Glutamatergic neuron (in vitro differentiated cells): ENCODE measurements around the gene NOP9. TPM values are rescaled to one million over a fixed set of nuclear protein-coding genes. Genes with fewer than 3 reads are reported as not detected.

Source experiments
- DNase-seq: peaks from one replicate; pipeline ENCODE4 v3.0.0; 2022
- H3K27ac Mint-ChIP-seq: one replicate; pipeline ENCODE4 v1.8.0; 2020; ENCODE audit warnings: mild to moderate bottlenecking, mixed read lengths, inconsistent platforms; ENCODE audit not compliant: unreplicated experiment
- H3K27me3 Mint-ChIP-seq: one replicate; pipeline ENCODE4 v1.8.0; 2020; ENCODE audit warnings: mild to moderate bottlenecking, moderate library complexity, mixed read lengths, inconsistent platforms; ENCODE audit not compliant: unreplicated experiment
- H3K36me3 Mint-ChIP-seq: one replicate; pipeline ENCODE4 v1.8.0; 2020; ENCODE audit warnings: mild to moderate bottlenecking, mixed read lengths, inconsistent platforms; ENCODE audit not compliant: unreplicated experiment
- H3K4me1 Mint-ChIP-seq: one replicate; pipeline ENCODE4 v1.8.0; 2020; ENCODE audit warnings: mild to moderate bottlenecking, low read depth, mixed read lengths, inconsistent platforms; ENCODE audit not compliant: unreplicated experiment
- H3K4me3 Mint-ChIP-seq: one replicate; pipeline ENCODE4 v1.8.0; 2020; ENCODE audit warnings: mild to moderate bottlenecking, mixed read lengths, inconsistent platforms; ENCODE audit not compliant: unreplicated experiment
- H3K9me3 Mint-ChIP-seq: one replicate; pipeline ENCODE4 v1.8.0; 2020; ENCODE audit warnings: mild to moderate bottlenecking, moderate library complexity, mixed read lengths, inconsistent platforms; ENCODE audit not compliant: unreplicated experiment
- CTCF ChIP-seq: fragments of 200-600 bp; sonication (generic); IDR thresholded peaks from one replicate; pipeline ENCODE4 v1.5.0; 2021; ENCODE audit not compliant: partially characterized antibody, unreplicated experiment
- total RNA-seq: library from RNA; stranded (reverse); fragmentation: NEBNext Ultra II Directional; extraction: Animal tissue kit (Norgen Biotek cat#: 25700); gene quantifications from one replicate; pipeline ENCODE4 v1.2.1, GENCODE V29; 2021; ENCODE audit not compliant: unreplicated experiment

Gene NOP9
- total RNA-seq, 1 donor from 2014 or later, result 29.2 TPM

DNA sequence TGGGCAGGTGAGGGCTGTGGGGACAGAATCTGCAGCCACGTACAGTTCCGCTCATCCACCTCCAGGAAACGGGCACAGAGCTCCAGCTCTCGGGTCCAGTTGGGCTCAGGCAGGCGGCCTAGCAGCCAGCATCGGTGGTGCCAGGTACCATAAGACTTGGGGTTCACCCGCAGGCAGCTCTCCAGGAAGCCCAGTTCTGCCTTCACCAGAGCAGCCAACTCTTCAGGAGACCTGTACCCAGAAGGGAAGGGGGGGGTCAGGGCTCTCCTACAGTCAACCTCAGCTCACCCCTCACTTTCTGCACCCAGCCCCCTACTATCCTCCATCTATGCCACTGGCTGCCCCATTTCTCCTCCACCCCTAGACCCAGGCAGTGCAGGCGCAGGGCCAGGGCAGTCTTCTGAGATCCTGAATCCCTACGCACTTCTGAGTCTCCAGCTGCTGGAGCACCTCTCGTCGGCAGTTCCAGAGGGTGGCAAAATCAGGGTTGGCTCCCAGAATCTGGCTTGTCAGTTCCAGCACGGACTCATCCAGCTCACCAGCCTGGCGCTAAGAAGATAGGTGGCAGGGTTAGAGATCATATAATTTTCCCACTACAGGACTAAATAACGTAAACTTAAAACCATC lies 29.6 kb upstream of the NOP9 start:
- H3K4me1 Mint-ChIP-seq, result peaks cover 4% of the 10 kb centered on the region
- peaks cover 2% of the 10 kb centered on the region for H3K9me3 Mint-ChIP-seq
- H3K27me3 Mint-ChIP-seq, result peaks cover 13% of the 10 kb centered on the region
- peaks cover 4% of the 10 kb centered on the region for H3K36me3 Mint-ChIP-seq
- no peak for TF ChIP-seq CTCF
- no peak overlapping the region for H3K27ac Mint-ChIP-seq
- DNase-seq, result no peak
- peak overlapping the region; percentile 88 for H3K4me3 Mint-ChIP-seq

- Mint-ChIP-seq H3K4me3 (peak overlapping the region; percentile 88), H3K36me3 (peaks cover 4% of the 10 kb centered on the region), H3K27me3 (peaks cover 13% of the 10 kb centered on the region), H3K27ac (peak overlapping the region; percentile 75), H3K9me3 (peaks cover 2% of the 10 kb centered on the region), H3K4me1 (peaks cover 4% of the 10 kb centered on the region)
- TF ChIP-seq CTCF, result no peak
- no peak for DNase-seq
Measured at GRCh38 chr14:24270537-24271133, 29.0 kb upstream of the NOP9 start.

GRCh38 chr14:24271134-24271833 lies 28.4 kb upstream of the NOP9 start, which contains the start of gene RABGGTA:
TSS of gene RABGGTA (minus strand) at chr14:24271597. CDS start at chr14:24271115, 482 bp downstream.
- H3K4me1 Mint-ChIP-seq, result peaks cover 4% of the 10 kb centered on the region
- peak within 1 kb of the TSS; percentile 90 for H3K4me3 Mint-ChIP-seq

DNA sequence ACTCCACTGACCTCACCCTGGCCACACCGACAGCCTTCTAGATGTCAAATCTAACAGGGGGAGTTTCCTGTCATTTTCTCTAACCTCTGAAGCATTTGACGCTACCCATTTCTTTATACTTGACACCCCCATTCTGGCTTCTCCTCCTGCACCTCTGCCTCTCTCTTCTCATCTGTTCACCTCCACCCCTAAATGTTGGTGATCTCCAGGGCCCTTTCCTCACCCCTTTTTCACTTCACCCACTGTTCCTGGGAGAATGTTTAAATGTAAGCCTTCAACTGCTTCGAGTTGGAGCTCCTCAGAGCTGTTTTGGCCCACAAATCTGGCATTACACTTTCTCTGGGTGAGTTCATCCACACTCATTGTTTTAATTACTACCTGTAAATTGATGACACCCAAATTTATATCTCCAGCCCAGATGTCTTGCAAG lies 27.8 kb upstream of the NOP9 start:
- DNase-seq, result no peak
- Mint-ChIP-seq H3K9me3 (peaks cover 2% of the 10 kb centered on the region), H3K27ac (peak overlapping the region; percentile 84), H3K36me3 (peaks cover 4% of the 10 kb centered on the region), H3K4me3 (peak overlapping the region; percentile 90), H3K4me1 (peaks cover 4% of the 10 kb centered on the region), H3K27me3 (peaks cover 11% of the 10 kb centered on the region)
- no peak for TF ChIP-seq CTCF

More at GRCh38 chr14:24271134-24271833, 28.4 kb upstream of the NOP9 start, which contains the start of gene RABGGTA:
- H3K27me3 Mint-ChIP-seq, result peaks cover 13% of the 10 kb centered on the region
- peak; percentile 90 for DNase-seq
- TF ChIP-seq CTCF, result peak; percentile 58
- H3K36me3 Mint-ChIP-seq, result peaks cover 4% of the 10 kb centered on the region
- H3K27ac Mint-ChIP-seq, result peak within 1 kb of the TSS; percentile 84
- peaks cover 2% of the 10 kb centered on the region for H3K9me3 Mint-ChIP-seq
